Naive thymus-derived CD4-positive, alpha-beta T cell (primary cell): ENCODE data around the gene RNF208. TPM values are rescaled to one million over a fixed set of nuclear protein-coding genes. Genes with fewer than 3 reads are reported as not detected.
A peak's percentile ranks its signal among the peaks of the same experiment; 100 is the strongest.

Source experiments
- ATAC-seq: fragments of 150-1000 bp; cut with Tn5 transposase; 2 replicates; pipeline ENCODE4 v1.10.0; 2021; ENCODE audit warnings: mild to moderate bottlenecking, moderate library complexity
- CTCF ChIA-PET: fragments of 350-600 bp; sonication (Branson Sonifier 250); formaldehyde crosslinking; loops from one replicate; lab custom pipeline; 2021; ENCODE audit warnings: antibody characterized with exemption; lab: Charles Lee
- POLR2A ChIA-PET: fragments of 350-600 bp; sonication (Branson Sonifier 250); formaldehyde crosslinking; loops from one replicate; lab custom pipeline; 2021; ENCODE audit warnings: antibody characterized with exemption, inconsistent platforms; lab: Charles Lee
- DNase-seq, 9 donors: peaks; one replicate each; pipeline versions ENCODE4 v3.0.0 to v3.0.0-alpha.2; 2020 to 2022; ENCODE audit warnings: mixed read lengths in 1 of 9
- H3K27ac ChIP-seq: one replicate; pipeline ENCODE4 v1.7.0; 2013; ENCODE audit warnings: mild to moderate bottlenecking, low read depth, low read length, moderate library complexity
- H3K27me3 ChIP-seq, 2 donors: one replicate each; pipeline ENCODE4 v1.7.0; 2013; ENCODE audit warnings: low read length in 2 of 2, mild to moderate bottlenecking in 2 of 2, moderate library complexity in 2 of 2; ENCODE audit not compliant: control insufficient read depth in 2 of 2, insufficient read depth in 2 of 2
- H3K36me3 ChIP-seq, 3 experiments: 1 replicate in 2 of 3; 2 replicates in 1 of 3; pipeline ENCODE4 v1.7.0; 2013; ENCODE audit warnings: low read length in 3 of 3, mild to moderate bottlenecking in 3 of 3, moderate library complexity in 1 of 3; ENCODE audit not compliant: insufficient read depth in 3 of 3, control insufficient read depth in 2 of 3
- H3K4me1 ChIP-seq, 2 donors: one replicate each; pipeline ENCODE4 v1.7.0; 2013; ENCODE audit warnings: low read length in 2 of 2, mild to moderate bottlenecking in 2 of 2, moderate library complexity in 1 of 2; ENCODE audit not compliant: control insufficient read depth in 2 of 2, insufficient read depth in 2 of 2
- H3K4me3 ChIP-seq: 2 replicates; pipeline ENCODE4 v1.7.0; 2013; ENCODE audit warnings: mild to moderate bottlenecking, low read length
- H3K9me3 ChIP-seq, 3 experiments: 1 replicate in 2 of 3; 2 replicates in 1 of 3; pipeline ENCODE4 v1.7.0; 2013; ENCODE audit warnings: low read length in 3 of 3; ENCODE audit not compliant: control insufficient read depth in 2 of 3
- H3K27ac Mint-ChIP-seq, 9 donors: one replicate each; pipeline ENCODE4 v1.8.0; 2020 to 2022; ENCODE audit warnings: mixed read lengths in 9 of 9, mild to moderate bottlenecking in 8 of 9, moderate library complexity in 5 of 9, inconsistent platforms in 2 of 9
- H3K27me3 Mint-ChIP-seq, 5 donors: one replicate each; pipeline ENCODE4 v1.8.0; 2021 to 2022; ENCODE audit warnings: mixed read lengths in 5 of 5, mild to moderate bottlenecking in 1 of 5
- H3K36me3 Mint-ChIP-seq, 5 donors: one replicate each; pipeline ENCODE4 v1.8.0; 2020 to 2022; ENCODE audit warnings: mixed read lengths in 5 of 5, mild to moderate bottlenecking in 3 of 5, inconsistent platforms in 1 of 5
- H3K4me1 Mint-ChIP-seq, 7 donors: one replicate each; pipeline ENCODE4 v1.8.0; 2020 to 2022; ENCODE audit warnings: mixed read lengths in 7 of 7, mild to moderate bottlenecking in 3 of 7, inconsistent platforms in 1 of 7
- H3K4me3 Mint-ChIP-seq, 10 donors: one replicate each; pipeline ENCODE4 v1.8.0; 2020 to 2022; ENCODE audit warnings: mild to moderate bottlenecking in 10 of 10, mixed read lengths in 10 of 10, moderate library complexity in 6 of 10, inconsistent platforms in 2 of 10
- H3K9me3 Mint-ChIP-seq, 11 donors: one replicate each; pipeline ENCODE4 v1.8.0; 2020 to 2022; ENCODE audit warnings: mixed read lengths in 11 of 11, mild to moderate bottlenecking in 4 of 11, inconsistent platforms in 1 of 11, moderate library complexity in 1 of 11
- intact Hi-C, 2 donors: fragments of 100-400 bp; cut with micrococcal nuclease; formaldehyde crosslinking; loops; one replicate each; pipeline ENCODE4 v1.15.1; 2023
- polyA plus RNA-seq, 2 donors: library from polyadenylated mRNA; unstranded; fragments of 300-500 nt; fragmentation: Illumina TruSeq; gene quantifications; one replicate each; pipeline ENCODE4 v1.2.3, GENCODE V29; 2021
- total RNA-seq, 6 experiments: library from RNA in 5 of 6; stranded (reverse) in 5 of 6; gene quantifications; 1 replicate in 5 of 6; 2 replicates in 1 of 6; pipeline ENCODE4 v1.2.3 and lab custom pipeline; 2021 to 2026

Gene RNF208
- total and polyA plus RNA-seq, 7 experiments from 2014 or later = 0.85 to 4.3 (median 1.2) TPM; not detected in 2

DNA sequence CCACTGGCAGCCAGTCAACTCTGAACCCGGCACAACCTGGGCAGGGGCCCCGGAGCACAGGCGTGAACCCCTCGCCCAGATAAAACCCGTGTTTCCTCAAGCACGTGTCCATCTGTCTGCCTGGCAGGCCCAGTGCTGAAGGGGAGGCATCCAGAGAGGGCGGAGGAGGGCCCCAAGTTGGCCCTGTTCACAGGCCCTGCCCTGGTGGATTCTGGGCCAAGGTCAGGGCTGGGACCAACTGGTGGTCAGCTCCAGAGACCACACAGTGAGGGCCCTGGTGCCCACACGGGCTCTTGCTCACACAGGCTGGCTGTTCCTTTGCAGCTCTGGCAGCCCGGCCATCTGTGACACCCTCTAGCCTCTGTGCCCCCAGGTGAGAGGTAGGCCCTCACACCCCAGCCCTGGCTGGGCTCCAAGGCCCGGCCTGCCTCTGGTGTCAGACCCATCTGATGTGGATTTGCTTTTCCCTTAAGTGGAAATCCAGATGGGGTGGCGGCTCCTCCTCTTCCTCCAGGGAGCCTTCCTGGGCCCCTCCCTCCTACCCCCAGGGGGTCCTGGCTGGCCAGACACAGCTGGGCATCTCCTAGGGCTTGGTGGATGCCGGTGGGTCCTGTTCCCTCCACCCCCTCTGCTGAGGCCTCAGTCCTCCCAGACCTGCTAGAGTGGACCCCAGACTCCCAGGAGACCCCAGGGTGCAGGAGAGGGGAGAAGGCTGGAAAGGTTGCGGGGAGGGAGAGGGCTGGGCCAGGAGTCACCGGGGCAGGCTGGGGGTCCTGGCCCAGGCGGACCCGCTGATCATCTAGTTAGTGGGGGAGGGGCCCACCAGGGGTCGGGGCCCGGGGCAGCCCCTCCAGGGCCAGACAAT lies 28.5 kb upstream of the RNF208 start:
- Histone ChIP-seq H3K36me3 (peaks cover 0 to 3% (median 0%) of the 10 kb centered on the region in 3 experiments), H3K9me3 (no peaks in the 10 kb centered on the region), H3K4me1 (peaks cover 0 to 4% of the 10 kb centered on the region in 2 donors), H3K27me3 (no peaks in the 10 kb centered on the region), H3K27ac (no peak overlapping the region), H3K4me3 (no peak overlapping the region)
- no peaks in the 10 kb centered on the region for H3K36me3 Mint-ChIP-seq
- no peak overlapping the region for H3K27ac Mint-ChIP-seq
- no peak for DNase-seq
- H3K4me1 Mint-ChIP-seq = peaks cover 0 to 6% (median 5%) of the 10 kb centered on the region in 7 donors
- H3K4me3 Mint-ChIP-seq = no peak overlapping the region
- intact Hi-C loops = no loop called here
- CTCF ChIA-PET = interaction anchor here (1.1 kb wide), 1 partner anchor 14 kb away, joined by 4 read pairs; no protein-coding TSS in a partner anchor
- no peak for ATAC-seq
- POLR2A ChIA-PET = interaction anchor here (9.5 kb wide), 1 partner anchor 10 kb away, joined by 168 read pairs; the partner anchor contains the start of gene TUBB4B
- H3K9me3 Mint-ChIP-seq = peaks cover 0 to under 1% (median 0%) of the 10 kb centered on the region in 11 donors
- no peaks in the 10 kb centered on the region for H3K27me3 Mint-ChIP-seq

DNA sequence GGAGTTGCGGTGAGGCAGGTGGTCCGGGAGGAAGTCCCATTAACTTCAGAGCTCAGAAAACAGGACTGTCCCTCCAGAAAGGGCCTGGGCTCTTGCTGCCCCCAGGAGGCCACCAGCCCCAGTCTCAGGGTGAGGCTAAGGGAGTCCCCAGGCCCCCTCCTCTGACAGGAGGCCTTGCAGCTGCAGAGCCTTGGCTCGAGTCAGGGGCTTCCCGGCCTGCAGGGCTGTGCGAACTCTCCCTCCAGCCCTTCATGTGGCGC lies 25.8 kb upstream of the RNF208 start:
- peaks cover 0 to 10% (median 2%) of the 10 kb centered on the region in 3 experiments for H3K36me3 ChIP-seq
- Mint-ChIP-seq H3K9me3 (peaks cover 0 to 1% (median 0%) of the 10 kb centered on the region in 11 donors), H3K27ac (peak overlapping the region in 1 of 9 donors; percentile 14), H3K4me3 (no peak overlapping the region), H3K27me3 (no peaks in the 10 kb centered on the region), H3K36me3 (peaks cover 0 to 4% (median 0%) of the 10 kb centered on the region in 5 donors), H3K4me1 (peaks cover under 1 to 11% (median 5%) of the 10 kb centered on the region in 7 donors)
- no peaks in the 10 kb centered on the region for H3K9me3 ChIP-seq
- no peak for ATAC-seq
- POLR2A ChIA-PET = no interaction called here
- no peak for DNase-seq
- H3K4me1 ChIP-seq = peaks cover 0 to under 1% of the 10 kb centered on the region in 2 donors
- CTCF ChIA-PET = no interaction called here
- no peaks in the 10 kb centered on the region for H3K27me3 ChIP-seq
- H3K27ac ChIP-seq = no peak overlapping the region
- H3K4me3 ChIP-seq = no peak overlapping the region
- intact Hi-C loops = no loop called here

DNA sequence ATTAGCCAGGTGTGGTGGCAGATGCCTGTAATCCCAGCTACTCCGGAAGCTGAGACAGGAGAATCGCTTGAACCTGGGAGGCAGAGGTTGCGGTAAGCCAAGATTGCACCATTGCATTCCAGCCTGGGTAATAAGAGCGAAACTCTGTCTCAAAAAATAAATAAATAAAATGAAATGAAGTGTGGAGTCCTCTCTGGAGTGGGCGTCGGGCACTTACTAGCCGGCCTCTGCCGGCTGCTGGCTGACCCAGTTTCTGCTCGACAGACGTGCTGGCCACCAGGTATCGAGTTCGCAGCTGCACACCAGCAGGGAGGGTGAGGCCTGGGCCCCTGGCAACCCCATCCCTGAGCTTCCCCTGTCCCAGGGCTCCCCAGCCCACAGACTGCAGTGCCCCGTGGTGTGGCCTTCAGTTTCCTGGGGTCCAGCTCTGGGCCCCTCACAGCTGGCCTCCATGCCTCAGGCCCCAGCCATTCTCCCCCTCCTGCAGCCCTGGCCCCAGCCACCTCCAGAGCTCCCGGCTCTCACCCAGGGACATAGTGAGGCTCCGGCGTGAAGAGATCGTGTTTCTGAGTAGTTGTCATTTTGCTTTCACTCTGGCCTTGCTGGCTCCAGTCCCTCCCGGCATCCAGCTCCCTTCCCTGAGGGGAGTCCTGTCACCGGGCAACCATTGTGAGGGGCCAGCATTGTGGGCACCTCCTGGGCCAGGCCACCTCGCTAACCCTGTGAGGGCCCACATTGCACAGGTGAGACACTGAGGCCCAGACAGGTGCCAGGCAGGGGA lies 25.3 kb upstream of the RNF208 start:
- H3K4me3 Mint-ChIP-seq = no peak overlapping the region

DNA sequence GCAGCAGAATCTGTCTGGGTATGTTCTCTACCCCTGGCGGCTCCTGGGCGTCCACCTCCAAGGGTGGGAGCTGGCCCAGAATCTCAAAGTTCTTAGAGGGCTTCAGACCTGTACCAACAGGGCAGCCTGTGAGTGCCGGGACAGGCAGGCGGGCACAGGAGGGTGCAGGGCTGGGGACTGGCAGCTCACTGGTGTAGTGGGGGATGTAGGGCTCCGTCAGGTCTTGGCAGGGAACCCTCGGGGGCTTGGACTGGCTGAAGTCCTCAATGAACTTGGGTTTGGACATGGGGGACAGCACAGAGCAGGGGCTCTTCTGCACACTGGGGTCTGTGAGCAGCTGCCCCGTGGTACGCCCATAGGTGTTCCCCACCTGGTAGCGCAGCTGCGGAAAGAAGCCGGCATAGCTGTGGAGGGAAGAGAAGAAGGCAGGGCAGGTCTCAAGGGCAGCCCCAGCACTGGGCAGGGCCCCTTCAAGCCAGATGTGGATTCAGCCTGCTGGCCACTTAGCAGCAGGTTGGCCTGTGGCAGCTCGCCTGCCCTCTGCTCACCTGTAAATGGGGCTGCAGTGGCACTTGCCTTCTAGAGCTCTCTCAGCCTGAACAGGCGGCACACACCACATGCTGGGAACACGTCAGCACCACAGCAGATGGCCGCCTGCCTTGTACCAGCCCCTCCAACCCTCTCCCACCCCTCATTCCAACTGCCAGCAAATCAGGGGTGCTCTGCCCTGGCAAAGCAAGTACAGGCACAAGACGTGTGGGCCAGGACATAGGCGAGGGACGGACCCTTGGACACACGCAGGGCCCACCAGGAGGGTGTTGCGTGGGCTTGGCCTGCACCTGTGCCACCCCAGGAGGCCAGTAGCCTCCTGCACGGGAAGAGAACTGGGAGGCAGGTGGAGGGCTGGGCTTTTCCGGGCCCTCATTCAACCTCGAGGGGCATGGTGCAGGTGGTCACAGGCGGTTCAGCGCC lies 23.7 kb upstream of the RNF208 start:
- H3K4me1 Mint-ChIP-seq = peaks cover 7 to 24% (median 12%) of the 10 kb centered on the region in 7 donors
- no peak overlapping the region for H3K4me3 Mint-ChIP-seq
- intact Hi-C loops = no loop called here
- Histone ChIP-seq H3K4me3 (no peak overlapping the region), H3K36me3 (peaks cover 0 to 19% (median 9%) of the 10 kb centered on the region in 3 experiments), H3K9me3 (no peaks in the 10 kb centered on the region), H3K27me3 (no peaks in the 10 kb centered on the region), H3K4me1 (peaks cover 9 to 11% of the 10 kb centered on the region in 2 donors), H3K27ac (no peak overlapping the region)
- CTCF ChIA-PET = no interaction called here
- DNase-seq (no peak), ATAC-seq (no peak)
- H3K27me3 Mint-ChIP-seq = peaks cover 0 to 4% (median 0%) of the 10 kb centered on the region in 5 donors
- H3K27ac Mint-ChIP-seq = peak overlapping the region in 1 of 9 donors; percentile 43
- POLR2A ChIA-PET = interaction anchor here (0.6 to 10.7 kb wide), 2 partner anchors 7 to 391 kb away, joined by 4 to 168 read pairs; partner anchors contain the start of genes NELFB and STPG3
- peaks cover 0 to 9% (median 0%) of the 10 kb centered on the region in 11 donors for H3K9me3 Mint-ChIP-seq
- peaks cover 0 to 14% (median 4%) of the 10 kb centered on the region in 5 donors for H3K36me3 Mint-ChIP-seq

More for the DNA sequence above, 25.3 kb upstream of the RNF208 start:
- ChIA-PET POLR2A (interaction anchor here (0.7 kb wide), 1 partner anchor 56 kb away, joined by 3 read pairs; no protein-coding TSS in a partner anchor), CTCF (no interaction called here)
- peaks cover 0 to 4% (median 0%) of the 10 kb centered on the region in 11 donors for H3K9me3 Mint-ChIP-seq
- no peak for DNase-seq
- ATAC-seq = no peak
- H3K27me3 Mint-ChIP-seq = no peaks in the 10 kb centered on the region
- no peak overlapping the region for H3K27ac ChIP-seq
- no peaks in the 10 kb centered on the region for H3K9me3 ChIP-seq
- peaks cover 5 to 6% of the 10 kb centered on the region in 2 donors for H3K4me1 ChIP-seq
- H3K27ac Mint-ChIP-seq = no peak overlapping the region
- no peak overlapping the region for H3K4me3 ChIP-seq
- H3K4me1 Mint-ChIP-seq = peaks cover 6 to 16% (median 7%) of the 10 kb centered on the region in 7 donors
- peaks cover 0 to 10% (median 0%) of the 10 kb centered on the region in 5 donors for H3K36me3 Mint-ChIP-seq
- peaks cover 0 to 15% (median 7%) of the 10 kb centered on the region in 3 experiments for H3K36me3 ChIP-seq
- no peaks in the 10 kb centered on the region for H3K27me3 ChIP-seq
- intact Hi-C loops = no loop called here

- POLR2A ChIA-PET = interaction anchor here (0.6 to 10.7 kb wide), 2 partner anchors 8 to 392 kb away, joined by 4 to 168 read pairs; partner anchors contain the start of genes NELFB and STPG3
- Mint-ChIP-seq H3K4me3 (no peak overlapping the region), H3K4me1 (peaks cover 7 to 25% (median 12%) of the 10 kb centered on the region in 7 donors), H3K27me3 (peaks cover 0 to 4% (median 0%) of the 10 kb centered on the region in 5 donors), H3K36me3 (peaks cover 0 to 14% (median 4%) of the 10 kb centered on the region in 5 donors), H3K27ac (peak overlapping the region in 2 of 9 donors; percentile 43 to 49), H3K9me3 (peaks cover 0 to 9% (median 0%) of the 10 kb centered on the region in 11 donors)
- no peaks in the 10 kb centered on the region for H3K27me3 ChIP-seq
- DNase-seq = peak in 1 of 9 donors; percentile 38
- CTCF ChIA-PET = no interaction called here
- no peak for ATAC-seq
- no peak overlapping the region for H3K4me3 ChIP-seq
- intact Hi-C loops = loop anchor here in 1 of 2 donors (5.0 kb wide), 1 partner anchor 832 kb away; the partner anchor contains the start of genes ENTR1 and PMPCA
- peaks cover 0 to 19% (median 9%) of the 10 kb centered on the region in 3 experiments for H3K36me3 ChIP-seq
- H3K4me1 ChIP-seq = peaks cover 9 to 11% of the 10 kb centered on the region in 2 donors
- no peaks in the 10 kb centered on the region for H3K9me3 ChIP-seq
- no peak overlapping the region for H3K27ac ChIP-seq
These were observed 22.7 kb upstream of the RNF208 start for GRCh38 chr9:137244486-137245449.
